H1 (cell line): ENCODE measurements around the gene LBX2. TPM values are rescaled to one million over a fixed set of nuclear protein-coding genes. Genes with fewer than 3 reads are reported as not detected.

Experiments used
- CTCF ChIA-PET: fragments of 300-600 bp; sonication (Branson Sonifier 250); formaldehyde crosslinking; loops from one replicate; lab custom pipeline; 2021; ENCODE audit not compliant: partially characterized antibody; lab: Charles Lee
- POLR2A ChIA-PET: fragments of 300-600 bp; sonication (Branson Sonifier 250); formaldehyde crosslinking; loops from one replicate; lab custom pipeline; 2021; ENCODE audit warnings: inconsistent platforms; ENCODE audit not compliant: partially characterized antibody; lab: Charles Lee
- DNase-seq, 2 experiments: peaks; one replicate each; pipeline versions ENCODE4 v3.0.0 to v3.0.0-alpha.2; 2010 to 2022; ENCODE audit warnings: low spot score in 2 of 2, low read depth in 1 of 2, mixed read lengths in 1 of 2
- FAIRE-seq: peaks from 2 replicates; lab custom pipeline; 2011; peaks lifted over from hg19 to GRCh38; lab: Jason Lieb, UNC
- H2AFZ ChIP-seq: 2 replicates; pipeline ENCODE4 v1.8.1; 2012; ENCODE audit warnings: low read length, inconsistent platforms
- H2AK5ac ChIP-seq: 2 replicates; pipeline ENCODE4 v1.6.1; 2013; ENCODE audit warnings: low read depth, low read length
- H2BK120ac ChIP-seq: replicated peaks from 2 replicates; pipeline ENCODE3; 2013; ENCODE audit warnings: low read depth, low read length, inconsistent platforms
- H2BK12ac ChIP-seq: 2 replicates; pipeline ENCODE4 v1.6.1; 2013; ENCODE audit warnings: low read depth, low read length
- H2BK15ac ChIP-seq: 2 replicates; pipeline ENCODE4 v1.6.1; 2013; ENCODE audit warnings: low read length
- H2BK20ac ChIP-seq: 2 replicates; pipeline ENCODE4 v1.6.1; 2013; ENCODE audit warnings: low read length
- H2BK5ac ChIP-seq: 2 replicates; pipeline ENCODE4 v1.6.1; 2013; ENCODE audit warnings: low read depth, low read length
- H3K14ac ChIP-seq: 2 replicates; pipeline ENCODE4 v1.6.1; 2013; ENCODE audit warnings: inconsistent platforms; ENCODE audit not compliant: insufficient read length
- H3K18ac ChIP-seq: 2 replicates; pipeline ENCODE4 v1.6.1; 2013; ENCODE audit warnings: low read length; ENCODE audit errors: extremely low read depth
- H3K23ac ChIP-seq: 2 replicates; pipeline ENCODE4 v1.6.1; 2013; ENCODE audit warnings: inconsistent platforms; ENCODE audit not compliant: insufficient read length
- H3K23me2 ChIP-seq: 2 replicates; pipeline ENCODE4 v1.6.1; 2013; ENCODE audit warnings: low read depth, low read length
- H3K27ac ChIP-seq: 2 replicates; pipeline ENCODE4 v1.6.1; 2011; ENCODE audit warnings: low read depth, low read length, inconsistent platforms
- H3K27me3 ChIP-seq, 4 experiments: replicated peaks in 1 of 4; 1 replicate in 1 of 4; 2 replicates in 3 of 4; pipeline versions ENCODE4 v1.6.1 to v1.8.1; 2011 to 2013; ENCODE audit warnings: low read length in 3 of 4, mild to moderate bottlenecking in 3 of 4, inconsistent platforms in 2 of 4, mixed read lengths in 2 of 4, moderate library complexity in 1 of 4; ENCODE audit not compliant: control insufficient read depth in 3 of 4, insufficient read depth in 3 of 4; ENCODE audit errors: extremely low read depth in 1 of 4
- H3K36me3 ChIP-seq, 4 experiments: 2 replicates each; pipeline versions ENCODE4 v1.6.1 to v1.8.1; 2011 to 2013; ENCODE audit warnings: mild to moderate bottlenecking in 4 of 4, low read length in 3 of 4, moderate library complexity in 2 of 4, control low read depth in 1 of 4, inconsistent platforms in 1 of 4; ENCODE audit not compliant: insufficient read depth in 4 of 4, control insufficient read depth in 2 of 4
- H3K4ac ChIP-seq: replicated peaks from 2 replicates; pipeline ENCODE3; 2013; ENCODE audit warnings: low read length, low read depth, mixed read lengths, inconsistent platforms; ENCODE audit not compliant: insufficient read length
- H3K4me1 ChIP-seq, 4 experiments: replicated peaks in 1 of 4; 1 replicate in 1 of 4; 2 replicates in 3 of 4; pipeline versions ENCODE4 v1.6.1 to v1.8.1; 2011 to 2013; ENCODE audit warnings: low read length in 3 of 4, inconsistent platforms in 2 of 4, mixed read lengths in 1 of 4; ENCODE audit not compliant: insufficient read depth in 4 of 4, control insufficient read depth in 3 of 4
- H3K4me2 ChIP-seq, 2 experiments: 2 replicates each; pipeline versions ENCODE4 v1.6.1 to v1.8.1; 2011 to 2013; ENCODE audit warnings: low read depth in 2 of 2, low read length in 2 of 2, control low read depth in 1 of 2, inconsistent platforms in 1 of 2, mild to moderate bottlenecking in 1 of 2; ENCODE audit not compliant: insufficient read depth in 1 of 2
- H3K4me3 ChIP-seq, 4 experiments: fragments of 200-600, 300-600 bp in 1 of 4; sonication (generic), shearing (Covaris generic), sonication (Bioruptor Twin) in 1 of 4; 2 replicates each; pipeline versions ENCODE4 v1.5.1 to v1.8.1; 2011 to 2016; ENCODE audit warnings: low read length in 4 of 4, low read depth in 3 of 4, control low read depth in 2 of 4, inconsistent platforms in 2 of 4, mild to moderate bottlenecking in 2 of 4, mixed read lengths in 1 of 4, moderate library complexity in 1 of 4; ENCODE audit not compliant: insufficient read depth in 2 of 4; ENCODE audit errors: extremely low read depth in 1 of 4
- H3K56ac ChIP-seq: replicated peaks from 2 replicates; pipeline ENCODE3; 2013; ENCODE audit warnings: low read depth, mild to moderate bottlenecking, mixed read lengths, low read length, inconsistent platforms; ENCODE audit not compliant: insufficient read length
- H3K79me1 ChIP-seq: 2 replicates; pipeline ENCODE4 v1.6.1; 2013; ENCODE audit warnings: low read depth, low read length, control low read depth
- H3K79me2 ChIP-seq, 2 experiments: 2 replicates each; pipeline versions ENCODE4 v1.6.1 to v1.8.1; 2012 to 2013; ENCODE audit warnings: low read length in 2 of 2, mild to moderate bottlenecking in 2 of 2, inconsistent platforms in 1 of 2; ENCODE audit not compliant: insufficient read depth in 2 of 2, control insufficient read depth in 1 of 2
- H3K9ac ChIP-seq, 4 experiments: replicated peaks in 1 of 4; 1 replicate in 1 of 4; 2 replicates in 3 of 4; pipeline versions ENCODE4 v1.6.1 to v1.8.1; 2011 to 2013; ENCODE audit warnings: low read depth in 3 of 4, low read length in 3 of 4, control low read depth in 2 of 4, mild to moderate bottlenecking in 2 of 4, moderate library complexity in 2 of 4, inconsistent platforms in 1 of 4; ENCODE audit errors: extremely low read depth in 1 of 4
- H3K9me3 ChIP-seq, 2 experiments: 2 replicates each; pipeline versions ENCODE4 v1.6.1 to v1.8.1; 2012 to 2013; ENCODE audit warnings: mild to moderate bottlenecking in 2 of 2, moderate library complexity in 2 of 2, control low read depth in 1 of 2, inconsistent platforms in 1 of 2, low read depth in 1 of 2, low read length in 1 of 2, mixed read lengths in 1 of 2; ENCODE audit not compliant: insufficient read depth in 2 of 2
- H4K20me1 ChIP-seq, 2 experiments: replicated peaks in 1 of 2; 2 replicates each; pipeline versions ENCODE3 to v1.8.1; 2011 to 2013; ENCODE audit warnings: inconsistent platforms in 2 of 2, low read length in 2 of 2, mild to moderate bottlenecking in 1 of 2; ENCODE audit not compliant: insufficient read depth in 2 of 2, control insufficient read depth in 1 of 2
- H4K5ac ChIP-seq: 2 replicates; pipeline ENCODE4 v1.6.1; 2013; ENCODE audit warnings: low read length, low read depth, mixed read lengths, inconsistent platforms; ENCODE audit not compliant: insufficient read length
- H4K8ac ChIP-seq: 2 replicates; pipeline ENCODE4 v1.8.0; 2013; ENCODE audit warnings: mild to moderate bottlenecking, moderate library complexity, low read length, inconsistent platforms; ENCODE audit not compliant: insufficient read depth; ENCODE audit errors: extremely low read depth
- H4K91ac ChIP-seq: replicated peaks from 2 replicates; pipeline ENCODE3; 2013; ENCODE audit warnings: low read length, mixed read lengths, inconsistent platforms; ENCODE audit not compliant: insufficient read length
- BCL11A ChIP-seq, 2 experiments: IDR thresholded peaks; one replicate each; pipeline ENCODE4 v1.6.1; 2011; ENCODE audit warnings: low read depth in 2 of 2, low read length in 2 of 2, mild to moderate bottlenecking in 2 of 2
- BRCA1 ChIP-seq: IDR thresholded peaks from 2 replicates; pipeline ENCODE4 v1.6.1; 2012; ENCODE audit warnings: low read depth, low read length, improper control_type of control experiment
- CBX8 ChIP-seq: fragments of 300-800, 300-1000 bp; sonication (generic); IDR thresholded peaks from 2 replicates; pipeline ENCODE4 v1.7.1; 2016; ENCODE audit warnings: low read depth, low read length, borderline replicate concordance
- CHD1 ChIP-seq: IDR thresholded peaks from 2 replicates; pipeline ENCODE4 v1.6.1; 2012; ENCODE audit warnings: low read depth, low read length, improper control_type of control experiment
- EZH2 ChIP-seq: fragments of 200-600 bp; sonication (generic); IDR thresholded peaks from 2 replicates; pipeline ENCODE4 v1.7.1; 2012; ENCODE audit warnings: low read depth, mild to moderate bottlenecking, moderate library complexity, low read length, inconsistent platforms; ENCODE audit not compliant: severe bottlenecking
- GABPA ChIP-seq: IDR thresholded peaks from 2 replicates; pipeline ENCODE4 v1.6.1; 2011; ENCODE audit warnings: mild to moderate bottlenecking, low read length, moderate library complexity, borderline replicate concordance; ENCODE audit not compliant: insufficient read depth
- HDAC2 ChIP-seq, 2 experiments: fragments of 300-600 bp in 1 of 2; sonication (generic) in 1 of 2; IDR thresholded peaks; 2 replicates each; pipeline ENCODE4 v1.6.1; 2011 to 2012; ENCODE audit warnings: low read depth in 2 of 2, low read length in 2 of 2, mild to moderate bottlenecking in 2 of 2, moderate library complexity in 2 of 2, borderline replicate concordance in 1 of 2, inconsistent platforms in 1 of 2
- HDAC6 ChIP-seq: IDR thresholded peaks from one replicate; pipeline ENCODE4 v1.7.1; 2012; ENCODE audit warnings: low read depth, mild to moderate bottlenecking, inconsistent platforms, low read length, moderate library complexity
- JUN ChIP-seq: IDR thresholded peaks from 2 replicates; pipeline ENCODE4 v1.6.1; 2011; ENCODE audit warnings: low read depth, mild to moderate bottlenecking, improper control_type of control experiment, low read length
- SP4 ChIP-seq: IDR thresholded peaks from 2 replicates; pipeline ENCODE4 v1.6.1; 2012; ENCODE audit warnings: low read length, inconsistent platforms
- ZNF274 ChIP-seq: IDR thresholded peaks from 2 replicates; pipeline ENCODE4 v1.7.0; 2012; ENCODE audit warnings: low read length, borderline replicate concordance; ENCODE audit errors: extremely low read depth
- WGBS, 2 experiments: shearing (Covaris generic) in 1 of 2; methylation state at CpG; one replicate each; pipeline versions ENCODE4 v1.1.6 to v1.1.7; 2013 to 2015; ENCODE audit warnings: low lambda C conversion rate in 2 of 2, mixed read lengths in 2 of 2, inconsistent platforms in 1 of 2, low coverage in 1 of 2, missing lambda C conversion rate in 1 of 2; ENCODE audit not compliant: insufficient replicate concordance in 2 of 2, insufficient coverage in 1 of 2, insufficient read length in 1 of 2; ENCODE audit errors: extremely low coverage in 1 of 2, missing lambda C conversion rate in 1 of 2; 5-methylcytosine and 5-hydroxymethylcytosine counted together
- polyA plus RNA-seq, 7 experiments: library from polyadenylated mRNA; depleted of rRNA in 3 of 7; stranded (reverse) in 5 of 7; unstranded in 2 of 7; fragments of >200 nt in 5 of 7; fragments of 200-250 nt in 2 of 7; gene quantifications; 1 replicate in 5 of 7; 2 replicates in 1 of 7; 4 replicates in 1 of 7; pipeline versions ENCODE4 v1.2.1 to v1.2.3, GENCODE V29; 2011 to 2013; ENCODE audit warnings: missing spikeins in 2 of 7, mixed read lengths in 2 of 7
- total RNA-seq: library from RNA; stranded (reverse); fragmentation: NEBNext Ultra II Directional; extraction: Animal tissue kit (Norgen Biotek cat#: 25700); gene quantifications from 2 replicates; pipeline ENCODE4 v1.2.1, GENCODE V29; 2021

LBX2 gene
- total and polyA plus RNA-seq, 2 of the 8 experiments (the other 6 are each of a cell fraction or from before 2014, with no cell fraction given), result 0.27 TPM; not detected in 1

GRCh38 chr2:74489906-74490305, 9.5 kb downstream of the LBX2 start:
- Histone ChIP-seq H3K4me2 (no peak overlapping the region), H3K27me3 (peaks cover 0 to under 1% (median under 1%) of the 10 kb centered on the region in 4 experiments; a peak in 3 of 7 replicates), H3K79me1 (no peaks in the 10 kb centered on the region), H3K4ac (no peak overlapping the region), H3K23me2 (no peaks in the 10 kb centered on the region), H2AK5ac (no peak overlapping the region), H4K5ac (no peak overlapping the region), H3K27ac (no peak overlapping the region), H3K56ac (no peak overlapping the region), H4K8ac (no peak overlapping the region), H2BK120ac (no peak overlapping the region), H3K4me3 (no peak overlapping the region), H3K9me3 (no peaks in the 10 kb centered on the region), H4K91ac (no peak overlapping the region), H3K14ac (no peak overlapping the region), H2BK5ac (no peak overlapping the region), H3K9ac (no peak overlapping the region), H3K36me3 (peaks cover 7 to 22% (median 18%) of the 10 kb centered on the region in 4 experiments), H3K18ac (no peak overlapping the region), H2BK12ac (no peak overlapping the region), H2BK15ac (no peak overlapping the region), H3K4me1 (no peaks in the 10 kb centered on the region), H3K79me2 (no peaks in the 10 kb centered on the region), H2BK20ac (no peak overlapping the region), H4K20me1 (peaks cover 2 to 9% of the 10 kb centered on the region in 2 experiments), H2AFZ (no peak overlapping the region), H3K23ac (no peak overlapping the region)
- FAIRE-seq (no peak), DNase-seq (no peak)
- 92% methylated on average over 5 of the region's 9 CpGs; no CpG with 5 or more reads in 1 of the 2 experiments for WGBS, 2 experiments
- TF ChIP-seq BCL11A (IDR thresholded peaks at IDR 0.05; ENCODE audit: low read depth in 2 of 2, low read length in 2 of 2) (no peak), GABPA (no peak), SP4 (no peak), EZH2 (no peak), CHD1 (no peak), CBX8 (no peak), ZNF274 (no peak), HDAC2 (IDR thresholded peaks at IDR 0.05; ENCODE audit: borderline replicate concordance in 1 of 2, low read depth in 2 of 2, low read length in 2 of 2) (no peak), BRCA1 (no peak), JUN (no peak), HDAC6 (no peak)
- POLR2A ChIA-PET, result interaction anchor here (0.9 to 2.9 kb wide), 5 partner anchors 10 to 42 kb away, joined by 3 to 10 read pairs (median 4); partner anchors contain the start of genes LBX2 and PCGF1
- CTCF ChIA-PET, result interaction anchor here (1.0 to 6.9 kb wide), 5 partner anchors 11 to 97 kb away, joined by 3 to 37 read pairs (median 7); partner anchors contain the start of genes INO80B and LBX2
